K562 (cell line): Measurements from ENCODE around the gene OCSTAMP. TPM values are rescaled to one million over a fixed set of nuclear protein-coding genes. Genes with fewer than 3 reads are reported as not detected.
A peak's percentile ranks its signal among the peaks of the same experiment; 100 is the strongest.

Experiments
- ATAC-seq: fragments of 200-7000 bp; cut with Tn5 transposase; 3 replicates; pipeline ENCODE4 v1.9.1; 2020; ENCODE audit warnings: moderate library complexity
- BruUV-seq: library from RNA; stranded (reverse); fragments of 400-500 nt; replicated peaks from 2 replicates; lab custom pipeline; 2021; lab: Mats Ljungman, UMichigan
- CTCF ChIA-PET: fragments of 300-600 bp; formaldehyde crosslinking; extraction: SDS; loops from one replicate; lab custom pipeline; 2021; ENCODE audit warnings: low intra/inter-chr PET ratio; lab: Yijun Ruan, JAX
- POLR2A ChIA-PET: fragments of 300-600, 350-650 bp; sonication (Branson Sonifier 250); formaldehyde crosslinking; extraction: SDS; loops from one replicate; lab custom pipeline; 2021; ENCODE audit warnings: antibody characterized with exemption, inconsistent platforms; lab: Yijun Ruan, JAX
- DNase-seq, 4 experiments: peaks; one replicate each; pipeline versions ENCODE4 v3.0.0 to v3.0.0-alpha.2; 2011 to 2018; ENCODE audit warnings: low spot score in 3 of 4, mixed read lengths in 3 of 4; ENCODE audit errors: extremely low read depth in 1 of 4
- FAIRE-seq: peaks from 2 replicates; lab custom pipeline; 2011; peaks lifted over from hg19 to GRCh38; lab: Jason Lieb, UNC
- H2AFZ ChIP-seq: 2 replicates; pipeline ENCODE4 v1.6.0; 2011; ENCODE audit warnings: low read depth, low read length, control low read depth, inconsistent platforms
- H3K27ac ChIP-seq: fragments of 200-600 bp; 3 replicates; pipeline ENCODE4 v1.8.0; 2011; ENCODE audit warnings: low read depth, mild to moderate bottlenecking, control low read depth, inconsistent platforms, low read length, moderate library complexity, mixed read lengths; ENCODE audit errors: extremely low read depth
- H3K27me3 ChIP-seq, 2 experiments: fragments of 300-600 bp in 1 of 2; 2 replicates in 1 of 2; 3 replicates in 1 of 2; pipeline versions ENCODE4 v1.6.0 to v1.8.0; 2011; ENCODE audit warnings: inconsistent platforms in 2 of 2, low read length in 2 of 2, mild to moderate bottlenecking in 1 of 2, mixed read lengths in 1 of 2, moderate library complexity in 1 of 2; ENCODE audit not compliant: control insufficient read depth in 2 of 2, insufficient read depth in 2 of 2
- H3K36me3 ChIP-seq: fragments of 300-600 bp; 3 replicates; pipeline ENCODE4 v1.8.0; 2011; ENCODE audit warnings: mild to moderate bottlenecking, low read length, inconsistent platforms; ENCODE audit not compliant: control insufficient read depth, insufficient read depth
- H3K4me1 ChIP-seq, 2 experiments: fragments of 200-600 bp in 1 of 2; replicated peaks in 1 of 2; 2 replicates in 1 of 2; 3 replicates in 1 of 2; pipeline versions ENCODE4 v1.5.1 to v1.8.0; 2011; ENCODE audit warnings: inconsistent platforms in 2 of 2, low read length in 2 of 2, mild to moderate bottlenecking in 1 of 2, mixed read lengths in 1 of 2, moderate library complexity in 1 of 2; ENCODE audit not compliant: control insufficient read depth in 2 of 2, insufficient read depth in 2 of 2
- H3K4me2 ChIP-seq: 2 replicates; pipeline ENCODE4 v1.6.1; 2011; ENCODE audit warnings: low read length, control low read depth, inconsistent platforms, mixed read lengths; ENCODE audit not compliant: insufficient read depth
- H3K4me3 ChIP-seq: fragments of 200-600 bp; sonication (generic), shearing (Covaris generic); 2 replicates; pipeline ENCODE4 v1.5.1; 2016; ENCODE audit warnings: control low read depth, inconsistent platforms
- H3K79me2 ChIP-seq: fragments of 200-600 bp; 3 replicates; pipeline ENCODE4 v1.8.0; 2011; ENCODE audit warnings: low read length, inconsistent platforms; ENCODE audit not compliant: control insufficient read depth, insufficient read depth
- H3K9ac ChIP-seq, 2 experiments: 2 replicates each; pipeline versions ENCODE4 v1.6.0 to v1.6.1; 2011; ENCODE audit warnings: low read depth in 2 of 2, low read length in 2 of 2, control low read depth in 1 of 2, inconsistent platforms in 1 of 2, mild to moderate bottlenecking in 1 of 2, mixed read lengths in 1 of 2; ENCODE audit not compliant: insufficient read depth in 1 of 2
- H3K9me1 ChIP-seq: one replicate; pipeline ENCODE4 v1.6.0; 2011; ENCODE audit warnings: inconsistent platforms, mild to moderate bottlenecking, low read length, moderate library complexity; ENCODE audit not compliant: control insufficient read depth, insufficient read depth
- H3K9me3 ChIP-seq: replicated peaks from 2 replicates; pipeline ENCODE4 v1.5.1; 2011; ENCODE audit warnings: low read depth, low read length, inconsistent platforms; ENCODE audit not compliant: control insufficient read depth, insufficient read depth
- H4K20me1 ChIP-seq: replicated peaks from 2 replicates; pipeline ENCODE4 v1.6.1; 2011; ENCODE audit warnings: low read length, inconsistent platforms, mixed read lengths; ENCODE audit not compliant: control insufficient read depth, insufficient read depth
- CREBBP ChIP-seq: IDR thresholded peaks from one replicate; pipeline ENCODE4 v1.6.1; 2012; ENCODE audit warnings: low read depth, mild to moderate bottlenecking, control low read depth, inconsistent platforms, low read length
- CTCF ChIP-seq, 3 experiments: IDR thresholded peaks in 2 of 3; conservative IDR thresholded peaks in 1 of 3; 2 replicates each; pipeline ENCODE4 v1.5.1; 2011 to 2012; ENCODE audit warnings: low read length in 3 of 3, mild to moderate bottlenecking in 3 of 3, control low read depth in 2 of 3, improper control_type of control experiment in 1 of 3, inconsistent platforms in 1 of 3, low read depth in 1 of 3, mixed read lengths in 1 of 3, moderate library complexity in 1 of 3; ENCODE audit not compliant: insufficient read depth in 2 of 3
- E2F5 ChIP-seq: sonication (generic); formaldehyde crosslinking; IDR thresholded peaks from 2 replicates; pipeline ENCODE4 v1.8.0; 2022; ENCODE audit warnings: mild to moderate bottlenecking, missing genetic modification reagents
- MEF2A ChIP-seq: IDR thresholded peaks from 2 replicates; pipeline ENCODE4 v1.6.1; 2011; ENCODE audit warnings: low read depth, mild to moderate bottlenecking, low read length, moderate library complexity; ENCODE audit not compliant: control insufficient read depth
- POLR2B ChIP-seq: fragments of 450-650 bp; IDR thresholded peaks from 2 replicates; pipeline ENCODE4 v1.6.1; 2018; ENCODE audit warnings: low read depth; ENCODE audit not compliant: partially characterized antibody
- RAD21 ChIP-seq, 2 experiments: fragments of 250-450 bp in 1 of 2; fragments of 450-650 bp in 1 of 2; sonication (Bioruptor Pico) in 1 of 2; formaldehyde crosslinking in 1 of 2; IDR thresholded peaks in 1 of 2; conservative IDR thresholded peaks in 1 of 2; 2 replicates each; pipeline versions ENCODE4 v1.4.0 to v1.8.0; 2020 to 2022; ENCODE audit warnings: mild to moderate bottlenecking in 2 of 2, moderate library complexity in 1 of 2
- THRAP3 ChIP-seq: fragments of 450-650 bp; IDR thresholded peaks from 2 replicates; pipeline ENCODE4 v1.6.1; 2016; ENCODE audit warnings: mild to moderate bottlenecking, inconsistent platforms, borderline replicate concordance
- WHSC1 ChIP-seq: IDR thresholded peaks from one replicate; pipeline ENCODE4 v1.6.1; 2012; ENCODE audit warnings: low read length, control low read depth, inconsistent platforms
- ZNF609 ChIP-seq: sonication (generic); formaldehyde crosslinking; IDR thresholded peaks from 2 replicates; pipeline ENCODE4 v1.8.1; 2023; ENCODE audit warnings: missing genetic modification reagents, mild to moderate bottlenecking, borderline replicate concordance
- ZSCAN32 ChIP-seq: fragments of 450-650 bp; formaldehyde crosslinking; IDR thresholded peaks from 2 replicates; pipeline ENCODE4 v1.4.0; 2020; ENCODE audit warnings: mild to moderate bottlenecking, moderate library complexity
- WGBS: fragments of 100-300 bp; shearing (Covaris generic); methylation state at CpG from one replicate; pipeline ENCODE4 v1.1.6; 2016; ENCODE audit warnings: low coverage, mixed read lengths; ENCODE audit not compliant: insufficient coverage; ENCODE audit errors: missing lambda C conversion rate; 5-methylcytosine and 5-hydroxymethylcytosine counted together
- in situ Hi-C: fragments of 300-500 bp; cut with MboI; formaldehyde crosslinking; loops from 4 replicates; pipeline ENCODE4 v1.15.0; 2018; ENCODE audit warnings: inconsistent platforms, mixed read lengths
- intact Hi-C: fragments of 100-400 bp; cut with micrococcal nuclease; formaldehyde crosslinking; loops from 2 replicates; pipeline ENCODE4 v1.14.2; 2022
- polyA plus RNA-seq, 8 experiments: library from polyadenylated mRNA; depleted of rRNA in 4 of 8; stranded (reverse) in 5 of 8; unstranded in 3 of 8; fragments of >200 nt; fragmentation: Nextera tagmentation in 2 of 8; fragmentation: Illumina TruSeq in 1 of 8; extraction: Ambion mirVana in 2 of 8; extraction: Trizol in 1 of 8; gene quantifications; 2 replicates each; pipeline versions ENCODE4 v1.2.1 to v1.2.3, GENCODE V29; 2011 to 2014; ENCODE audit warnings: inconsistent platforms in 1 of 8, missing spikeins in 1 of 8
- total RNA-seq, 7 experiments: library from RNA; depleted of rRNA in 6 of 7; stranded (reverse); fragments of >200 nt in 6 of 7; fragmentation: Illumina TruSeq in 2 of 7; extraction: Trizol in 2 of 7; gene quantifications; 2 replicates each; pipeline versions ENCODE4 v1.2.1 to v1.2.3, GENCODE V29; 2011 to 2021; ENCODE audit warnings: low replicate concordance in 1 of 7

Gene OCSTAMP
- total and polyA plus RNA-seq, 9 of the 15 experiments (the other 6 are each of a cell fraction or from before 2014, with no cell fraction given), result not detected

GRCh38 chr20:46559685-46560440 is 9.4 kb upstream of the OCSTAMP start:
- DNase-seq (peak in 2 of 4 experiments; percentile 29 to 38), ATAC-seq (no peak), FAIRE-seq (peak; percentile 26)
- Histone ChIP-seq H3K4me1 (peaks cover 19 to 31% of the 10 kb centered on the region in 2 experiments), H3K4me2 (no peak overlapping the region; the same call in 1 of the 2 replicates), H3K9me3 (no peaks in the 10 kb centered on the region), H3K4me3 (no peak overlapping the region), H3K27ac (no peak overlapping the region), H3K79me2 (no peaks in the 10 kb centered on the region), H3K27me3 (peaks cover 4 to 6% of the 10 kb centered on the region in 2 experiments; a peak in 2 of 5 replicates), H3K9ac (no peak overlapping the region), H2AFZ (no peak overlapping the region), H4K20me1 (no peaks in the 10 kb centered on the region), H3K36me3 (no peaks in the 10 kb centered on the region), H3K9me1 (no peaks in the 10 kb centered on the region)
- CTCF ChIA-PET, result interaction anchor here (2.6 kb wide), 1 partner anchor 121 kb away, joined by 10 read pairs; no protein-coding TSS in a partner anchor
- intact Hi-C loops, result loop anchor here (2.0 to 10.0 kb wide), 3 partner anchors 85 to 137 kb away; no protein-coding TSS in a partner anchor
- TF ChIP-seq RAD21 (CRISPR knock-in tag; conservative IDR thresholded peaks at IDR 0.05 in 1 of 2, IDR thresholded peaks at IDR 0.05 in 1 of 2) (peak; percentile 37 to 54), ZSCAN32 (CRISPR knock-in tag) (no peak), POLR2B (no peak), THRAP3 (no peak), MEF2A (no peak), ZNF609 (CRISPR knock-in tag) (no peak), E2F5 (CRISPR knock-in tag) (no peak), WHSC1 (no peak), CTCF (IDR thresholded peaks at IDR 0.05 in 2 of 3, conservative IDR thresholded peaks at IDR 0.05 in 1 of 3; ENCODE audit: insufficient read depth in 2 of 3, low read depth in 1 of 3, low read length in 3 of 3) (peak; percentile 38 to 63 (median 53)), CREBBP (no peak)
- in situ Hi-C loops, result no loop called here
- no TSS peak for BruUV-seq
- 39% methylated on average over 7 of the region's 7 CpGs for WGBS
- POLR2A ChIA-PET, result no interaction called here
